Measurements from ENCODE around the gene HSD17B1.

DNA sequence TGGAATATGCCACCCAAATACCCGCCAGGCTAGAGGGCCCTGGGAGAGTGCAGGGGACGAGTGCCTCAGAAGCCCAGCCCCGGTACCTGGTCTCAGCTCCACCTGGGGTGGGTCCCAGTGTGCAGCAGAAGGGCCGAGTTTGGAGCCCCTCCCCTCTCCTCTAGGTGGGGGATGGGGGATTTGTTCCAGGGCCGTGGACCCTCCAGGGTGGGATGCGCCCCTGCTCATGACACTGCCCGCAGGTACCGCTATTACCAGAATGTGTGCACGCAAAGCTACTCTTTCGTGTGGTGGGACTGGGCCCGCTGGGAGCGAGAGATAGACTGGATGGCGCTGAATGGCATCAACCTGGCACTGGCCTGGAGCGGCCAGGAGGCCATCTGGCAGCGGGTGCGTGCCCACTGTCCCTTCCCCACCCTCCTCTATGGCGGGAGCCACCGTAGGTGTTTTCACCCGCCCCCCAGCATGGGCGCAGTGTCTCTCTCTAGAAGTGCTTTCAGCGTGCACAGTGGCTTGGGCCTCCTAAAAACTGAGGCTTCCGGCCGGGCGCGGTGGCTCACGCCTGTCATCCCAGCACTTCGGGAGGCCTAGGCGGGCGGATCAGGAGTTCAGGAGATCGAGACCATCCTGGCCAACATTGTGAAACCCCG is 15.4 kb upstream of the HSD17B1 start:
- TF ChIP-seq, protein P1, sequence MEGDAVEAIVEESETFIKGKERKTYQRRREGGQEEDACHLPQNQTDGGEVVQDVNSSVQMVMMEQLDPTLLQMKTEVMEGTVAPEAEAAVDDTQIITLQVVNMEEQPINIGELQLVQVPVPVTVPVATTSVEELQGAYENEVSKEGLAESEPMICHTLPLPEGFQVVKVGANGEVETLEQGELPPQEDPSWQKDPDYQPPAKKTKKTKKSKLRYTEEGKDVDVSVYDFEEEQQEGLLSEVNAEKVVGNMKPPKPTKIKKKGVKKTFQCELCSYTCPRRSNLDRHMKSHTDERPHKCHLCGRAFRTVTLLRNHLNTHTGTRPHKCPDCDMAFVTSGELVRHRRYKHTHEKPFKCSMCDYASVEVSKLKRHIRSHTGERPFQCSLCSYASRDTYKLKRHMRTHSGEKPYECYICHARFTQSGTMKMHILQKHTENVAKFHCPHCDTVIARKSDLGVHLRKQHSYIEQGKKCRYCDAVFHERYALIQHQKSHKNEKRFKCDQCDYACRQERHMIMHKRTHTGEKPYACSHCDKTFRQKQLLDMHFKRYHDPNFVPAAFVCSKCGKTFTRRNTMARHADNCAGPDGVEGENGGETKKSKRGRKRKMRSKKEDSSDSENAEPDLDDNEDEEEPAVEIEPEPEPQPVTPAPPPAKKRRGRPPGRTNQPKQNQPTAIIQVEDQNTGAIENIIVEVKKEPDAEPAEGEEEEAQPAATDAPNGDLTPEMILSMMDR (IDR thresholded peaks at IDR 0.05; ENCODE audit: low read depth, low read length, poor library complexity, severe bottlenecking): no peak
- TF ChIP-seq EZH2phosphoT487 (IDR thresholded peaks at IDR 0.05; ENCODE audit: borderline replicate concordance, low read length): no peak

Data from DOHH2 (cell line).